HEK293T (cell line): ENCODE results near the gene VRK1.

Source experiments
- ARNT ChIP-seq: fragments of 450-650 bp; IDR thresholded peaks from 2 replicates; pipeline ENCODE4 v1.6.1; 2017; ENCODE audit warnings: mild to moderate bottlenecking
- BHLHE40 ChIP-seq: fragments of 450-650 bp; IDR thresholded peaks from 2 replicates; pipeline ENCODE4 v1.6.1; 2016; ENCODE audit warnings: mild to moderate bottlenecking, moderate library complexity, borderline replicate concordance
- ELF4 ChIP-seq: fragments of 450-650 bp; IDR thresholded peaks from 2 replicates; pipeline ENCODE4 v1.6.1; 2017; ENCODE audit warnings: antibody characterized with exemption
- FOXK2 ChIP-seq: fragments of 450-650 bp; IDR thresholded peaks from 2 replicates; pipeline ENCODE4 v1.6.1; 2016; ENCODE audit warnings: mild to moderate bottlenecking
- FOXM1 ChIP-seq: fragments of 450-650 bp; IDR thresholded peaks from 2 replicates; pipeline ENCODE4 v1.6.1; 2017; ENCODE audit warnings: mild to moderate bottlenecking, borderline replicate concordance
- LEF1 ChIP-seq: fragments of 450-650 bp; IDR thresholded peaks from 2 replicates; pipeline ENCODE4 v1.6.1; 2017; ENCODE audit warnings: mild to moderate bottlenecking, borderline replicate concordance
- NFRKB ChIP-seq: fragments of 450-650 bp; IDR thresholded peaks from 2 replicates; pipeline ENCODE4 v1.6.1; 2016; ENCODE audit warnings: mild to moderate bottlenecking, moderate library complexity
- SP1 ChIP-seq: fragments of 450-650 bp; IDR thresholded peaks from 2 replicates; pipeline ENCODE4 v1.6.1; 2017
- SUZ12 ChIP-seq: fragments of 450-650 bp; IDR thresholded peaks from 2 replicates; pipeline ENCODE4 v1.6.1; 2016; ENCODE audit warnings: mild to moderate bottlenecking

GRCh38 chr14:96849733-96850132 is 52.6 kb downstream of the VRK1 start:
- TF ChIP-seq ELF4 (no peak), SUZ12 (no peak), BHLHE40 (no peak), FOXM1 (no peak), SP1 (no peak), NFRKB (no peak), FOXK2 (no peak), ARNT (no peak), LEF1 (no peak)
